GM21717 (cell line): ENCODE results near the gene MYRF.

Experiments
- ATAC-seq: cut with Tn5 transposase; IDR thresholded peaks from one replicate; pipeline ENCODE4 v1.9.1; 2021; ENCODE audit warnings: mild to moderate bottlenecking, moderate library complexity; ENCODE audit not compliant: unreplicated experiment

Gene MYRF

GRCh38 chr11:61752117-61752924 lies at the start of gene MYRF:
Gene MYRF (plus strand): TSS chr11:61752636. CDS start chr11:61752745, 109 bp downstream.
- ATAC-seq: no peak

GRCh38 chr11:61702701-61703312 lies 49.6 kb upstream of the MYRF start:
- no peak for ATAC-seq

GRCh38 chr11:61704838-61705237 lies 47.6 kb upstream of the MYRF start:
- ATAC-seq: no peak

GRCh38 chr11:61706452-61707400 lies 45.7 kb upstream of the MYRF start:
- no peak for ATAC-seq

- ATAC-seq: no peak
Measured at GRCh38 chr11:61707574-61707973, 44.9 kb upstream of the MYRF start.

- no peak for ATAC-seq
Measured at GRCh38 chr11:61709110-61709509, 43.3 kb upstream of the MYRF start.

- no peak for ATAC-seq
Measured at GRCh38 chr11:61709572-61709971, 42.9 kb upstream of the MYRF start.

- no peak for ATAC-seq
Measured at GRCh38 chr11:61710019-61710418, 42.4 kb upstream of the MYRF start.

- no peak for ATAC-seq
Measured at GRCh38 chr11:61711037-61711436, 41.4 kb upstream of the MYRF start.

GRCh38 chr11:61711498-61711897 lies 40.9 kb upstream of the MYRF start:
- ATAC-seq: no peak

GRCh38 chr11:61712314-61712713 lies 40.1 kb upstream of the MYRF start:
- ATAC-seq: no peak

GRCh38 chr11:61712846-61713245 lies 39.6 kb upstream of the MYRF start:
- ATAC-seq: no peak

GRCh38 chr11:61713464-61713863 lies 39.0 kb upstream of the MYRF start:
- ATAC-seq: no peak

- ATAC-seq: no peak
Measured at GRCh38 chr11:61713906-61714305, 38.5 kb upstream of the MYRF start.

GRCh38 chr11:61714316-61714715 lies 38.1 kb upstream of the MYRF start:
- no peak for ATAC-seq

GRCh38 chr11:61714916-61715315 lies 37.5 kb upstream of the MYRF start:
- ATAC-seq: no peak

- no peak for ATAC-seq
Measured at GRCh38 chr11:61715867-61716266, 36.6 kb upstream of the MYRF start.

GRCh38 chr11:61716478-61717285 lies 35.8 kb upstream of the MYRF start:
- no peak for ATAC-seq

- ATAC-seq: no peak
Measured at GRCh38 chr11:61717286-61718033, 35.0 kb upstream of the MYRF start.

GRCh38 chr11:61718046-61718531 lies 34.3 kb upstream of the MYRF start:
- no peak for ATAC-seq
